ENCODE results near the gene SNRPF. TPM values are rescaled to one million over a fixed set of nuclear protein-coding genes. Genes with fewer than 3 reads are reported as not detected.
"Not testable (repeated sequence)": the region's sequence is repeated elsewhere in the genome, so short reads cannot be mapped to it uniquely, and the experiment has no call there.

SNRPF gene
- total and polyA plus RNA-seq, 2 of the 8 experiments (the other 6 are each of a cell fraction or from before 2014, with no cell fraction given), result 58.5 to 79.7 TPM

DNA sequence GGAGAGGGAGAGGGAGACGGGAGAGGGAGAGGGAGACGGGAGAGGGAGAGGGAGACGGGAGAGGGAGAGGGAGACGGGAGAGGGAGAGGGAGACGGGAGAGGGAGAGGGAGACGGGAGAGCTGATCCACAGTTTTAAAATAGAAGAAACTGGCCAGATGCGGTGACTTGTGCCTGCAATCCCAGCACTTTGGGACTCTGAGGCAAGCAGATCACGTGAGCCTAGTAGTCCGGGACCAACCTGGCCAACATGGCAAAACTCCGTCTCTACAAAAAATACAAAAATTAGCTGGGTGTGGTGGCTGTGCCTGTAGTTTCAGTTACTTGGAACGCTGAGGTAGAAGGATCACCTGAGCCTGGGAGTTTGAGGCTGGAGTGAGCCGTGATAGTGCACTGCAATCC, 16.3 kb upstream of the SNRPF start:
- H3K23ac ChIP-seq (ENCODE audit: insufficient read length); H4K20me1 ChIP-seq (replicated peaks in 1 of 2; ENCODE audit: control insufficient read depth in 1 of 2, insufficient read depth in 2 of 2, low read length in 2 of 2); H4K5ac ChIP-seq (ENCODE audit: insufficient read length, low read depth, low read length); FAIRE-seq; H3K27ac ChIP-seq (ENCODE audit: low read depth, low read length); H3K18ac ChIP-seq (ENCODE audit: extremely low read depth, low read length); H2BK15ac ChIP-seq (ENCODE audit: low read length); H3K23me2 ChIP-seq (ENCODE audit: low read depth, low read length); H2AK5ac ChIP-seq (ENCODE audit: low read depth, low read length); H3K79me1 ChIP-seq (ENCODE audit: low read depth, low read length); H3K4ac ChIP-seq (replicated peaks; ENCODE audit: insufficient read length, low read depth, low read length); H3K4me2 ChIP-seq (ENCODE audit: insufficient read depth in 1 of 2, low read depth in 2 of 2, low read length in 2 of 2); H2BK12ac ChIP-seq (ENCODE audit: low read depth, low read length); H3K4me1 ChIP-seq (replicated peaks in 1 of 4; ENCODE audit: control insufficient read depth in 3 of 4, insufficient read depth in 4 of 4, low read length in 3 of 4); DNase-seq (ENCODE audit: low read depth in 1 of 2, low spot score in 2 of 2); H4K8ac ChIP-seq (ENCODE audit: extremely low read depth, insufficient read depth, low read length); H3K27me3 ChIP-seq (replicated peaks in 1 of 4; ENCODE audit: control insufficient read depth in 3 of 4, extremely low read depth in 1 of 4, insufficient read depth in 3 of 4, low read length in 3 of 4); H2BK120ac ChIP-seq (replicated peaks; ENCODE audit: low read depth, low read length); H2BK20ac ChIP-seq (ENCODE audit: low read length); POLR2A ChIA-PET (ENCODE audit: partially characterized antibody); H3K9ac ChIP-seq (replicated peaks in 1 of 4; ENCODE audit: extremely low read depth in 1 of 4, low read depth in 3 of 4, low read length in 3 of 4); H3K9me3 ChIP-seq (ENCODE audit: insufficient read depth in 2 of 2, low read depth in 1 of 2, low read length in 1 of 2); H3K14ac ChIP-seq (ENCODE audit: insufficient read length); H3K36me3 ChIP-seq (ENCODE audit: control insufficient read depth in 2 of 4, insufficient read depth in 4 of 4, low read length in 3 of 4); H2BK5ac ChIP-seq (ENCODE audit: low read depth, low read length); H3K79me2 ChIP-seq (ENCODE audit: control insufficient read depth in 1 of 2, insufficient read depth in 2 of 2, low read length in 2 of 2); H4K91ac ChIP-seq (replicated peaks; ENCODE audit: insufficient read length, low read length); H3K4me3 ChIP-seq (ENCODE audit: extremely low read depth in 1 of 4, insufficient read depth in 2 of 4, low read depth in 3 of 4, low read length in 4 of 4); H2AFZ ChIP-seq (ENCODE audit: low read length); H3K56ac ChIP-seq (replicated peaks; ENCODE audit: insufficient read length, low read depth, low read length): not testable (repeated sequence)
- CTCF ChIA-PET (ENCODE audit: partially characterized antibody), result interaction anchor here (0.9 to 1.5 kb wide), 2 partner anchors 26 to 260 kb away, joined by 3 to 4 read pairs; no protein-coding TSS in a partner anchor
- 92% methylated on average over 5 of the region's 12 CpGs; no CpG with 5 or more reads in 1 of the 2 experiments for WGBS, 2 experiments (ENCODE audit: extremely low coverage in 1 of 2, insufficient coverage in 1 of 2, insufficient read length in 1 of 2, insufficient replicate concordance in 2 of 2, low coverage in 1 of 2, low lambda C conversion rate in 2 of 2, missing lambda C conversion rate in 1 of 2)
